Globus pallidus (tissue), 1 donor: Measurements from ENCODE around the gene ASPHD2.
"Not testable (repeated sequence)": the region's sequence is repeated elsewhere in the genome, so short reads cannot be mapped to it uniquely, and the experiment has no call there.

ENCODE experiments used
- DNase-seq: peaks from one replicate; pipeline ENCODE4 v3.0.0-alpha.2; 2015; ENCODE audit warnings: low spot score

Gene ASPHD2, protein sequence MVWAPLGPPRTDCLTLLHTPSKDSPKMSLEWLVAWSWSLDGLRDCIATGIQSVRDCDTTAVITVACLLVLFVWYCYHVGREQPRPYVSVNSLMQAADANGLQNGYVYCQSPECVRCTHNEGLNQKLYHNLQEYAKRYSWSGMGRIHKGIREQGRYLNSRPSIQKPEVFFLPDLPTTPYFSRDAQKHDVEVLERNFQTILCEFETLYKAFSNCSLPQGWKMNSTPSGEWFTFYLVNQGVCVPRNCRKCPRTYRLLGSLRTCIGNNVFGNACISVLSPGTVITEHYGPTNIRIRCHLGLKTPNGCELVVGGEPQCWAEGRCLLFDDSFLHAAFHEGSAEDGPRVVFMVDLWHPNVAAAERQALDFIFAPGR

DNA sequence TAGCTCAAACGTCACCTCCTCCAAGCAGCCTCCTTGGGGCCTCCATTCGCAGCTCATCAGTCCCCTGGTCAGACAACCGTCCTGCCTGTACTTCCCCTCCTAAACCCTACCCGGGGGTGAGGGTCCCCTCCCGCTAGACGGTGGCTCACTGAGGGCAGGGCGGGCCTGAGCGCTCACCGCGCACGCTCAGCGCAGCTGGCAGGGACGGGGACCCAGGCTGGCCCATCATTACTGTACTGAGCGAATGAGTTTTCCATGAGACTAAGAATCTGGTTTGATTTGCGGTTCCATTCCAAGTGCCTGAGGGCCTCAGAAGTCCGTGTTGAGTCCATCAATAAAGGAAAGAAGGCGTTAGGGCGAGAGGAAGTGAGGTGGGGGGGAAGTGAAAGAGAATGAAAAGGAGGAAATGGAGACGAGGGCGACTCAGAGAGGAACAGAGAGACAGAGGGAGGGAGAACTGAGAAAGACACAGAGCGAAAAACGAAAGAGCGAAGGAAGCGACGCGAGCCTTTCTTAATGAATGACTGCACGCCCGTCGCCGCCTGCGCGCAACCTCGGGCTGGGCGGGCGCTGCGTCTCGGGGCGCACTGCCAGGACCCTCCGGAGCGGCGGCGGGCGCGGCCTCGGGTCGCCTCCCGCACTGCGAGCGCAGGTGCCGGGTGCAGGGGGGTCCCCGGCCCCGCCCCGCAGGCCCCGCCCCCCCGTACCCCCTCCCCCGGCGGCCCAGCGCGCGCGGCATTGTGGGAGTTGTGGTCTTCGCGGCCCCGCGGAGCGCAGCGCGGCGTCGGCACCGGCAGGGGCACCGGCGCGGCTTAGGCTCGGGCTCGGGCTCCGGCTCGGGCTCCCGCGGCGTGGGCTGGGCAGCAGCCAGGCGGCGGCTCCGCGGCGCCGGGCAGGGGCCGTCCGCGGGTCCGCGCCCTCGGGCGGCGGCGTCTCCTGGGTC, at the start of gene ASPHD2:
ASPHD2 (plus strand) TSS at position 746 of the 943 bp plus-strand sequence. CDS start 4,356 bp downstream, outside the sequence.
- DNase-seq, result peak; percentile 55

- no peak for DNase-seq
These were observed 48.8 kb upstream of the ASPHD2 start for GRCh38 chr22:26380072-26380830.

GRCh38 chr22:26382782-26383181, 46.3 kb upstream of the ASPHD2 start:
- DNase-seq, result no peak

- DNase-seq, result no peak
These were observed 45.0 kb upstream of the ASPHD2 start for GRCh38 chr22:26383968-26384556.

- DNase-seq, result no peak
These were observed 43.9 kb upstream of the ASPHD2 start for GRCh38 chr22:26385164-26385563.

DNA sequence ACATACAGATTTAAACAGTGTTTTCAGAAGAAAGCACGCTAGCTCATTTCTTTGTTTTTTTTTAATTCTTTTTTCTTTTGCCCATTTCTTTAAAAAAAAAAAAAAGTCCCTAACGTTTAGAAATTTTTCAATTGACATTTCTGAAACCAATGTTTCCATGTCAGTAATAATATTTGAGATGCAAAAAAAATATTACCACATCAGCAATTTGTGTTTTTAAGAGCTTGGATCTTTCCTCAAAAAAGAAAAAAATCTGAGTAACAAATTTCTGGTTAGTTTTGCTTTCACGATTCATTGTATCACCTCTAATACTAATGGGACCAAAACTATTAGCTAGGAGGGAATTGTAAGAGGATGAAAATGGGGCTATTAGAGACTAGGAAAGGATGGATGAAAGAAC, 39.9 kb upstream of the ASPHD2 start:
- DNase-seq, result no peak

- no peak for DNase-seq
These were observed 38.0 kb upstream of the ASPHD2 start for GRCh38 chr22:26391091-26391490.

GRCh38 chr22:26391623-26392022, 37.4 kb upstream of the ASPHD2 start:
- no peak for DNase-seq

- DNase-seq, result no peak
These were observed 35.1 kb upstream of the ASPHD2 start for GRCh38 chr22:26393929-26394328.

DNA sequence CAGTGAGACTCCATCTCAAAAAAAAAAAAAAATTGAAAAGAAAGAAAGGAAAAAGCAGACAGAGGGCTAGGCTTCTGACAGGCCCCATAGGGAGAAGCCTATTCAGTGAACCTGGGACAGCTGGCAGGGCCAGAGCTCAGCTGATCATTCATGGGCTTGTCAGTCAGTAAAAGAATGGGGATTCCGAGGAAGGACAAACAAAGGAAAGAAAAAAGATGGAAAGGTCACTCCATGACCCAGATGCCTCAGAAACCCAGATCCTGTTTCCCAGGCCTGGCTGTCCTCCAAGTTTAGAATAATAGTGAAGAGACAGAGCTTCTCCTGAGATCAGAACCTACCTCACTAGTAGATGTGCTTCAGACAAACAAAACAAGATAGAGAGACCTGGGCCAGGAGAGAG, 34.3 kb upstream of the ASPHD2 start:
- DNase-seq, result no peak

- no peak for DNase-seq
These were observed 33.1 kb upstream of the ASPHD2 start for GRCh38 chr22:26395926-26396325.

- DNase-seq, result peak; percentile 62
These were observed 30.3 kb upstream of the ASPHD2 start for GRCh38 chr22:26398741-26399153.

GRCh38 chr22:26399289-26399688, 29.8 kb upstream of the ASPHD2 start:
- no peak for DNase-seq

GRCh38 chr22:26401726-26402125, 27.3 kb upstream of the ASPHD2 start:
- no peak for DNase-seq

DNA sequence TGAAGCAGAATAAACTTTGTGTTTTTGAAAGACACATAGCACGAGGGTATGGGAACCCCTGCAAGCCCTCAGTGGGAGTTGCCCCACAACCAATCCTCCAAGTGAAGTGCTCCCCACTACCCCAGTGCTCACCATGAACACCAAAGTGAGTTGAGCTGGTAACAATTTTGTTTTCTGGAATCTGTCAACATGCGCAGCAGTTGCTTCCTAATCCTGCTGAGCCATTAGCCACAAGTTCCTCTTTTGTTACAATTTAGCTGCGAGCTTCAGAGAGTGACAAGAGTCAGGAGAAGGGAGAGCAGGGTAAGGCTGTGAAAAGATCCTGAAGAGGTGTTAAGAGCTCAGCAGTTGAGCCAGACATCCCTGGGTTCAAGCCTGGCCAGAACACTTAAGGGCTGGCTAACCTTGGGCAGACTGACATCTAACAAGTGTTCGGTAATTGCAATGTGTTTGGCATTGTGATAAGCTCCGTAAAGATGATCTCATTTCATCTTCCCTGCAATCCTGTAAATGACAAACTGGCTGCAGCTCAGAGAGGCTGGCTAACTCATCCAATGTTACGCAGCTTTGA, 24.1 kb upstream of the ASPHD2 start:
- DNase-seq, result peak; percentile 16

- DNase-seq, result no peak
These were observed 22.9 kb upstream of the ASPHD2 start for GRCh38 chr22:26406118-26406517.

DNA sequence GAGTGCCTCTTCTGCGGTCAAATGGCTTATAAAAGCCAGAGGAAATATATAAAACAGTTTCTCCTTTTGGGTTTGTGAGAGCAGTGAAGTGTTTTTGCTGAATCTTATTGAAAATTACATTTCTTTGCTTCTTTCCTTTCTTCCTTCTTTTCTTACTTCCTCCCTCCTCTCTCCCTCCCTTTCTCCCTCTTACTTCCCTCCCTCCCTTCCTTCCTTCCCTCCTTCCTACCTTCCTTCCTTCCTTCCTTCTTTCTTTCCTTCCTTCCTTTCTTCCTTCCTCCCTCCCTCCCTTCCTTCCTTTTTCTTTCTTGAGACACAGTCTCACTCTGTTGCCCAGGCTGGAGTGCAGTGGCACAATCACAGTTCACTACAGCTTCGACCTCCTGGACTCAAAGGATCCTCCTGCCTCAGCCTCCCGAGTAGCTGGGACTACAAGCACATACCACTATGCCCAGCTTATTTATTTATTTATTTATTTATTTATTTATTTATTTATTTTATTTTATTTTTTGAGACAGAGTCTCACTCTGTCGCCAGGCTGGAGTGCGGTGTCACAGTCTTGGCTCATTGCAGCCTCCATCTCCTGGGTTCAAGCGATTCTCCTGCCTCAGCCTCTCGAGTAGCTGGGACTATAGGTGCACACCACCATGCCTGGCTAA, 20.4 kb upstream of the ASPHD2 start:
- not testable (repeated sequence) for DNase-seq

- no peak for DNase-seq
These were observed 19.2 kb upstream of the ASPHD2 start for GRCh38 chr22:26409719-26410335.

- no peak for DNase-seq
These were observed 18.7 kb upstream of the ASPHD2 start for GRCh38 chr22:26410386-26410785.

DNA sequence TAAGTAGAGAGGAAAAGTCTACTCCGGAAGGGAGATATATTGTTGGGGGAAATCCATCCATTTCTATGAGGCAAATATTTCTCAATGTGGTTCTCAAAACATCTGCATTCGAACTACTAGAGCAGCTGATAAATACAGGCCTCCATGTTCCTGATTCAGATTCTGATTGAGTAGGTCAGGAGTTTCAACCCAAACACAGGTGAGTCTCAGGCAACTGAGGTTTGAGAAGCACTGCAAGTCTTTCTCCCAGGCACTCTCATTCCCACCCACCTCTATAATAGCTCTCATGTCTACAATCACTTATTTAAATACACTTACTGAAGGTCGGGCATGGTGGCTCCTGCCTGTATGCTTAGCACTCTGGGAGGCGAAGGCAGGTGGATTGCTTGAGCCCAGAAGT, 14.7 kb upstream of the ASPHD2 start:
- no peak for DNase-seq
